Measurements from ENCODE around the gene TMEM63B. TPM values are rescaled to one million over a fixed set of nuclear protein-coding genes. Genes with fewer than 3 reads are reported as not detected.

The TMEM63B gene
- total RNA-seq, 4 donors from 2014 or later, result 21.6 to 41.7 (median 29.3) TPM

- H3K36me3 ChIP-seq, result no peaks in the 10 kb centered on the region
- H3K27ac ChIP-seq, result no peak overlapping the region
- WGBS, 2 donors, result 77 to 82% methylated on average over 11 of the region's 11 CpGs
- H3K4me3 ChIP-seq (replicated peaks in 1 of 3), result no peak overlapping the region
- DNase-seq, result no peak
- H3K9me3 ChIP-seq, result no peaks in the 10 kb centered on the region
- intact Hi-C loops (cut with DNase I), result loop anchor here (2.0 kb wide), 1 partner anchor 312 kb away; no protein-coding TSS in a partner anchor
- TF ChIP-seq CTCF (IDR thresholded peaks at IDR 0.05), result no peak
- H3K27me3 ChIP-seq, result no peaks in the 10 kb centered on the region
- peaks cover 0 to 12% of the 10 kb centered on the region in 2 donors for H3K4me1 ChIP-seq
These were observed 46.5 kb upstream of the TMEM63B start for GRCh38 chr6:44080561-44081521.

- H3K27me3 ChIP-seq, result no peaks in the 10 kb centered on the region
- H3K27ac ChIP-seq, result no peak overlapping the region
- intact Hi-C loops (cut with DNase I), result loop anchor here (2.0 kb wide), 1 partner anchor 313 kb away; no protein-coding TSS in a partner anchor
- H3K36me3 ChIP-seq, result no peaks in the 10 kb centered on the region
- 92 to 95% methylated on average over 6 of the region's 6 CpGs for WGBS, 2 donors
- H3K4me1 ChIP-seq, result peaks cover 0 to 5% of the 10 kb centered on the region in 2 donors
- no peak for TF ChIP-seq CTCF (IDR thresholded peaks at IDR 0.05)
- no peak for TF ChIP-seq POLR2A (IDR thresholded peaks at IDR 0.05)
- DNase-seq, result no peak
- H3K4me3 ChIP-seq (replicated peaks in 1 of 3), result no peak overlapping the region
- H3K9me3 ChIP-seq, result no peaks in the 10 kb centered on the region
These were observed 45.6 kb upstream of the TMEM63B start for GRCh38 chr6:44081753-44082152.

GRCh38 chr6:44082872-44083321 is 44.5 kb upstream of the TMEM63B start:
- intact Hi-C loops (cut with DNase I), result no loop called here
- WGBS, 2 donors, result 72 to 90% methylated on average over 5 to 8 of the region's 8 CpGs
- DNase-seq, result no peak

GRCh38 chr6:44084231-44085014 is 42.9 kb upstream of the TMEM63B start:
- Histone ChIP-seq H3K4me3 (replicated peaks in 1 of 3) (no peak overlapping the region), H3K4me1 (peaks cover 0 to 9% of the 10 kb centered on the region in 2 donors), H3K36me3 (no peaks in the 10 kb centered on the region), H3K27me3 (no peaks in the 10 kb centered on the region), H3K27ac (no peak overlapping the region), H3K9me3 (no peaks in the 10 kb centered on the region)
- WGBS, 2 donors, result 86 to 87% methylated on average over 12 to 13 of the region's 13 CpGs
- DNase-seq, result no peak
- TF ChIP-seq CTCF (IDR thresholded peaks at IDR 0.05), result no peak
- no peak for TF ChIP-seq POLR2A (IDR thresholded peaks at IDR 0.05)
- intact Hi-C loops (cut with DNase I), result no loop called here

More at GRCh38 chr6:44082872-44083321, 44.5 kb upstream of the TMEM63B start:
- no peaks in the 10 kb centered on the region for H3K9me3 ChIP-seq
- peaks cover 0 to 9% of the 10 kb centered on the region in 2 donors for H3K4me1 ChIP-seq
- H3K27ac ChIP-seq, result no peak overlapping the region
- no peaks in the 10 kb centered on the region for H3K36me3 ChIP-seq
- no peaks in the 10 kb centered on the region for H3K27me3 ChIP-seq
- TF ChIP-seq CTCF (IDR thresholded peaks at IDR 0.05), result no peak
- TF ChIP-seq POLR2A (IDR thresholded peaks at IDR 0.05), result no peak
- no peak overlapping the region for H3K4me3 ChIP-seq (replicated peaks in 1 of 3)

Measured in thyroid gland (tissue), 4 donors.